Liver (tissue), 9 donors: ENCODE results near the gene MTPN. TPM values are rescaled to one million over a fixed set of nuclear protein-coding genes. Genes with fewer than 3 reads are reported as not detected.

ENCODE experiments used
- DNase-seq: peaks from one replicate; pipeline ENCODE4 v3.0.0-alpha.2; 2017; ENCODE audit warnings: low spot score
- H3K27ac ChIP-seq, 2 donors: one replicate each; pipeline ENCODE4 v1.7.0; 2013; ENCODE audit warnings: inconsistent platforms in 2 of 2, low read length in 2 of 2, control low read depth in 1 of 2, low read depth in 1 of 2, mild to moderate bottlenecking in 1 of 2
- H3K27me3 ChIP-seq, 4 donors: one replicate each; pipeline versions ENCODE4 v1.6.1 to v1.7.0; 2013; ENCODE audit warnings: low read length in 3 of 4, inconsistent platforms in 1 of 4, mild to moderate bottlenecking in 1 of 4, moderate library complexity in 1 of 4; ENCODE audit not compliant: control insufficient read depth in 4 of 4, insufficient read depth in 4 of 4
- H3K36me3 ChIP-seq, 4 donors: one replicate each; pipeline versions ENCODE4 v1.6.1 to v1.7.0; 2013; ENCODE audit warnings: low read length in 3 of 4, mild to moderate bottlenecking in 3 of 4, low read depth in 1 of 4, moderate library complexity in 1 of 4; ENCODE audit not compliant: control insufficient read depth in 4 of 4, insufficient read depth in 3 of 4
- H3K4me1 ChIP-seq, 4 donors: one replicate each; pipeline versions ENCODE4 v1.6.1 to v1.7.0; 2013; ENCODE audit warnings: low read length in 3 of 4, mild to moderate bottlenecking in 3 of 4, moderate library complexity in 1 of 4; ENCODE audit not compliant: control insufficient read depth in 4 of 4, insufficient read depth in 4 of 4
- H3K4me3 ChIP-seq, 3 donors: one replicate each; pipeline versions ENCODE4 v1.6.1 to v1.7.0; 2013; ENCODE audit warnings: low read length in 3 of 3, control low read depth in 1 of 3, low read depth in 1 of 3, mild to moderate bottlenecking in 1 of 3
- H3K9ac ChIP-seq, 2 donors: one replicate each; pipeline ENCODE4 v1.7.0; 2013; ENCODE audit warnings: low read length in 2 of 2, mild to moderate bottlenecking in 2 of 2, moderate library complexity in 2 of 2, control low read depth in 1 of 2, low read depth in 1 of 2
- H3K9me3 ChIP-seq, 4 donors: one replicate each; pipeline versions ENCODE4 v1.6.1 to v1.7.0; 2013; ENCODE audit warnings: low read length in 3 of 4; ENCODE audit not compliant: control insufficient read depth in 4 of 4
- EGR1 ChIP-seq, 2 donors: IDR thresholded peaks; 2 replicates each; pipeline ENCODE4 v1.6.1; 2016 to 2018; ENCODE audit warnings: antibody characterized with exemption in 2 of 2, low read depth in 2 of 2
- FOXA1 ChIP-seq: IDR thresholded peaks from 2 replicates; pipeline ENCODE4 v1.6.1; 2016; ENCODE audit warnings: antibody characterized with exemption
- FOXA2 ChIP-seq: IDR thresholded peaks from 2 replicates; pipeline ENCODE4 v1.6.1; 2016; ENCODE audit warnings: antibody characterized with exemption
- GABPA ChIP-seq, 2 donors: IDR thresholded peaks in 1 of 2; conservative IDR thresholded peaks in 1 of 2; 2 replicates each; pipeline ENCODE4 v1.6.1; 2016; ENCODE audit warnings: antibody characterized with exemption in 2 of 2, mild to moderate bottlenecking in 1 of 2, moderate library complexity in 1 of 2
- HNF4A ChIP-seq, 2 donors: conservative IDR thresholded peaks; 2 replicates each; pipeline ENCODE4 v1.6.1; 2016; ENCODE audit warnings: antibody characterized with exemption in 2 of 2, mild to moderate bottlenecking in 2 of 2
- HNF4G ChIP-seq: IDR thresholded peaks from 2 replicates; pipeline ENCODE4 v1.6.1; 2016; ENCODE audit warnings: antibody characterized with exemption
- JUND ChIP-seq, 2 donors: IDR thresholded peaks; 2 replicates each; pipeline ENCODE4 v1.6.1; 2016; ENCODE audit warnings: antibody characterized with exemption in 2 of 2
- NR2F2 ChIP-seq: IDR thresholded peaks from 2 replicates; pipeline ENCODE4 v1.6.1; 2016; ENCODE audit warnings: antibody characterized with exemption
- RAD21 ChIP-seq, 2 donors: IDR thresholded peaks; 2 replicates each; pipeline ENCODE4 v1.6.1; 2016; ENCODE audit warnings: antibody characterized with exemption in 2 of 2, mild to moderate bottlenecking in 2 of 2
- RXRA ChIP-seq, 2 donors: IDR thresholded peaks; 2 replicates each; pipeline ENCODE4 v1.6.1; 2017 to 2018; ENCODE audit warnings: antibody characterized with exemption in 2 of 2, mild to moderate bottlenecking in 1 of 2
- SP1 ChIP-seq: IDR thresholded peaks from 2 replicates; pipeline ENCODE4 v1.6.1; 2018; ENCODE audit warnings: antibody characterized with exemption, mild to moderate bottlenecking
- TAF1 ChIP-seq: conservative IDR thresholded peaks from 2 replicates; pipeline ENCODE4 v1.6.1; 2016; ENCODE audit warnings: antibody characterized with exemption, mild to moderate bottlenecking
- YY1 ChIP-seq: IDR thresholded peaks from 2 replicates; pipeline ENCODE4 v1.6.1; 2016; ENCODE audit warnings: antibody characterized with exemption, mild to moderate bottlenecking
- WGBS: extraction: QIAGEN DNeasy Blood & Tissue Kit; methylation state at CpG from one replicate; pipeline ENCODE4 v1.1.7; 2013; 5-methylcytosine and 5-hydroxymethylcytosine counted together
- polyA plus RNA-seq, 2 donors: library from polyadenylated mRNA; stranded (reverse) in 1 of 2; unstranded in 1 of 2; fragments of 200-250 nt in 1 of 2; fragments of >200 nt in 1 of 2; fragmentation: Nextera tagmentation in 1 of 2; extraction: Ambion mirVana in 1 of 2; gene quantifications; one replicate each; pipeline versions ENCODE4 v1.2.1 to v1.2.3, GENCODE V29; 2013 to 2015
- total RNA-seq, 2 donors: library from RNA; depleted of rRNA; stranded (reverse); fragments of >200 nt; gene quantifications; one replicate each; pipeline ENCODE4 v1.2.3, GENCODE V29; 2014
- TF ChIP-seq, protein P1 (sequence below): IDR thresholded peaks from 2 replicates; pipeline ENCODE4 v1.6.1; 2016; ENCODE audit warnings: antibody characterized with exemption
- TF ChIP-seq, protein P2 (sequence below): IDR thresholded peaks from 2 replicates; pipeline ENCODE4 v1.6.1; 2016; ENCODE audit warnings: antibody characterized with exemption
- TF ChIP-seq, protein P3 (sequence below): IDR thresholded peaks from 2 replicates; pipeline ENCODE4 v1.6.1; 2016; ENCODE audit warnings: antibody characterized with exemption, mild to moderate bottlenecking
- TF ChIP-seq, protein P4 (sequence below): fragments of 150-350 bp; IDR thresholded peaks from 2 replicates; pipeline ENCODE4 v1.5.1; 2017; ENCODE audit warnings: improper control_type of control experiment, low read depth, low read length; ENCODE audit not compliant: missing input control
- donor health status: healthy.
- donor health status: healthy.
- donor health status: healthy.
- donor health status: healthy.
- donor health status: healthy.

The MTPN gene
- total and polyA plus RNA-seq, 4 donors: 24.8 to 88.3 (median 32.8) TPM

DNA sequence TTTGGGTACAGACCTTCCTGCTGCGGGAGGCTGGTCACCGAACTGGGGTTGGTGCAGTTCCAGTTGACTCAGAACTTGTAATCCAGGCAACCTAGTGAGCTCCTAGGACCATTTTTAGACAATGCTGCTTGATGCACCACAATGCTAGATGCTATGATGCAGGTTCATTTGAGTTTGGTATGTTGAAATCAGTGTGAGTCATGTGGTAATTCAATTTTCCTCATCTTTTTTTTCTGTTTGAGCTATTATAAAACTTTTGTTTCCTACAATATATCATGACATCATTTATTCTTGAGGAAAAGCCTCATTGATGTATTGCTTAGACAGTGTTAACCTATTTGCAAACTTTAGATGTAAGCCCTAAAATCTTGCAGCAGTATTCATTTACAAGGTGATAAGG, 40.9 kb upstream of the MTPN start:
- Histone ChIP-seq H3K9ac (no peak overlapping the region), H3K27ac (no peak overlapping the region), H3K9me3 (no peaks in the 10 kb centered on the region), H3K36me3 (no peaks in the 10 kb centered on the region), H3K27me3 (peaks cover 0 to 5% (median 1%) of the 10 kb centered on the region in 4 donors), H3K4me1 (no peaks in the 10 kb centered on the region), H3K4me3 (no peak overlapping the region)
- 87% methylated on average over 2 of the region's 2 CpGs for WGBS
- no peak for DNase-seq
- TF ChIP-seq, protein P1, sequence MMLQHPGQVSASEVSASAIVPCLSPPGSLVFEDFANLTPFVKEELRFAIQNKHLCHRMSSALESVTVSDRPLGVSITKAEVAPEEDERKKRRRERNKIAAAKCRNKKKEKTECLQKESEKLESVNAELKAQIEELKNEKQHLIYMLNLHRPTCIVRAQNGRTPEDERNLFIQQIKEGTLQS: no peak
- no peak for TF ChIP-seq SP1

DNA sequence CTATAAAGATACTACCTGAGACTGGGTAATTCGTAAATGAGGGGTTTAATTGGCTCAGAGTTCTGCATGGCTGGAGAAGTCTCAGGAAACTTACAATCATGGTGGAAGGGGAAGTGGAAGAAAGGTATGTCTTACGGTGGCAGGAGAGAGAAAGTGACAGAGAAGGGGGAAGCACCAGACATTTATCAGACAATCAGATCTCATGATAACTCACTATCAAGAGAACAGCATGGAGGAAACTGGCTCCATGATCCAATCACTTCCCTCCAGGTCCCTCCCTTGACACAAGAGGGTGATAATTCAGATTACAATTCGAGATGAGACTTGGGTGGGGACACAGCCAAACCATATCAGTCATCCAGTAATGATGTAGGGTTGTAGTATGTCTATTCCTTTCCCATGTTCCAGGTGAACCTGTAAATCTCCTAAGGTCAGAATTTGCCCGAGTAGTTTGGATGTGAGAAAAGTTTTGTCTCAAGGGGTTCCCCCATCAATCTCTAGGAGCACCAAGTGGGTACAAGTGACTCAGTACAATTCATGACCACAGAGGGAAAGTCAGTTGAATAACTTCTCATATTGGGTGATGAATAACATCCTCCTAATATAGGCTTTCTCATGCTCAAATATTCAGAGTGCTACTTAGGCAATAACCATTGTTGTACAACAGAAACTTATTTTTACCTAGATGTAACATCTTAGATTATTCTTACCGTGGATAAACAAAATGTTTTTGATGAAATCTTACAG, 39.7 kb upstream of the MTPN start:
- DNase-seq: no peak
- TF ChIP-seq RAD21 (IDR thresholded peaks at IDR 0.05): no peak
- TF ChIP-seq GABPA (IDR thresholded peaks at IDR 0.05 in 1 of 2, conservative IDR thresholded peaks at IDR 0.05 in 1 of 2): no peak
- no peak for TF ChIP-seq NR2F2
- Histone ChIP-seq H3K27ac (no peak overlapping the region), H3K9me3 (no peaks in the 10 kb centered on the region), H3K4me1 (no peaks in the 10 kb centered on the region), H3K4me3 (no peak overlapping the region), H3K9ac (no peak overlapping the region), H3K36me3 (no peaks in the 10 kb centered on the region), H3K27me3 (peaks cover 0 to 5% (median 1%) of the 10 kb centered on the region in 4 donors)
- WGBS: 61% methylated on average over 5 of the region's 5 CpGs

DNA sequence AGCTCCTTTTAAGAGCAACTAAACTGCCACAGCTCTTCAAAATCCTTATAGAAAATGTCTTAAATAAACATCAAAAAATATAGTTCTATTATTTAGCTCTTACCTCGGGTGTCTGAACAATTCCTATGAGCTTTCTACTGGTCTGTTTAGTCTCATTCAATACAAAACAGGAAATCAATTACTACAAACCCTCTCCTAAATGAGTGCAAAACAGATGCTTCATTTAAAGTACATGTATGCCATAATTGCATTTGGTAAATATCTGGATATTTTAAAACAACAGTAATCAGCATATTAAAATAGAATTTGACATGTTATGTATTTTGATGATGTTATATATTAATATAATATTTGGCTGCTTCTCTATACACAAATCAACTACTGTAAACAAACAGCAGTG, 38.5 kb upstream of the MTPN start:
- no peaks in the 10 kb centered on the region for H3K4me1 ChIP-seq
- H3K4me3 ChIP-seq: no peak overlapping the region
- 24% methylated on average over 1 of the region's 1 CpG for WGBS
- no peak overlapping the region for H3K9ac ChIP-seq
- no peak overlapping the region for H3K27ac ChIP-seq
- peaks cover 0 to 5% (median 1%) of the 10 kb centered on the region in 4 donors for H3K27me3 ChIP-seq
- no peaks in the 10 kb centered on the region for H3K36me3 ChIP-seq
- DNase-seq: no peak
- H3K9me3 ChIP-seq: no peaks in the 10 kb centered on the region
- TF ChIP-seq FOXA2 (no peak), SP1 (no peak), GABPA (IDR thresholded peaks at IDR 0.05 in 1 of 2, conservative IDR thresholded peaks at IDR 0.05 in 1 of 2) (no peak), TAF1 (no peak), RAD21 (IDR thresholded peaks at IDR 0.05) (no peak), EGR1 (IDR thresholded peaks at IDR 0.05; ENCODE audit: low read depth in 2 of 2) (no peak), HNF4A (conservative IDR thresholded peaks at IDR 0.05) (no peak), FOXA1 (no peak), HNF4G (no peak), JUND (IDR thresholded peaks at IDR 0.05) (no peak), RXRA (IDR thresholded peaks at IDR 0.05) (no peak), NR2F2 (no peak), YY1 (no peak)
- TF ChIP-seq, protein P2, sequence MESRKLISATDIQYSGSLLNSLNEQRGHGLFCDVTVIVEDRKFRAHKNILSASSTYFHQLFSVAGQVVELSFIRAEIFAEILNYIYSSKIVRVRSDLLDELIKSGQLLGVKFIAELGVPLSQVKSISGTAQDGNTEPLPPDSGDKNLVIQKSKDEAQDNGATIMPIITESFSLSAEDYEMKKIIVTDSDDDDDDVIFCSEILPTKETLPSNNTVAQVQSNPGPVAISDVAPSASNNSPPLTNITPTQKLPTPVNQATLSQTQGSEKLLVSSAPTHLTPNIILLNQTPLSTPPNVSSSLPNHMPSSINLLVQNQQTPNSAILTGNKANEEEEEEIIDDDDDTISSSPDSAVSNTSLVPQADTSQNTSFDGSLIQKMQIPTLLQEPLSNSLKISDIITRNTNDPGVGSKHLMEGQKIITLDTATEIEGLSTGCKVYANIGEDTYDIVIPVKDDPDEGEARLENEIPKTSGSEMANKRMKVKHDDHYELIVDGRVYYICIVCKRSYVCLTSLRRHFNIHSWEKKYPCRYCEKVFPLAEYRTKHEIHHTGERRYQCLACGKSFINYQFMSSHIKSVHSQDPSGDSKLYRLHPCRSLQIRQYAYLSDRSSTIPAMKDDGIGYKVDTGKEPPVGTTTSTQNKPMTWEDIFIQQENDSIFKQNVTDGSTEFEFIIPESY: no peak
- TF ChIP-seq, protein P3, sequence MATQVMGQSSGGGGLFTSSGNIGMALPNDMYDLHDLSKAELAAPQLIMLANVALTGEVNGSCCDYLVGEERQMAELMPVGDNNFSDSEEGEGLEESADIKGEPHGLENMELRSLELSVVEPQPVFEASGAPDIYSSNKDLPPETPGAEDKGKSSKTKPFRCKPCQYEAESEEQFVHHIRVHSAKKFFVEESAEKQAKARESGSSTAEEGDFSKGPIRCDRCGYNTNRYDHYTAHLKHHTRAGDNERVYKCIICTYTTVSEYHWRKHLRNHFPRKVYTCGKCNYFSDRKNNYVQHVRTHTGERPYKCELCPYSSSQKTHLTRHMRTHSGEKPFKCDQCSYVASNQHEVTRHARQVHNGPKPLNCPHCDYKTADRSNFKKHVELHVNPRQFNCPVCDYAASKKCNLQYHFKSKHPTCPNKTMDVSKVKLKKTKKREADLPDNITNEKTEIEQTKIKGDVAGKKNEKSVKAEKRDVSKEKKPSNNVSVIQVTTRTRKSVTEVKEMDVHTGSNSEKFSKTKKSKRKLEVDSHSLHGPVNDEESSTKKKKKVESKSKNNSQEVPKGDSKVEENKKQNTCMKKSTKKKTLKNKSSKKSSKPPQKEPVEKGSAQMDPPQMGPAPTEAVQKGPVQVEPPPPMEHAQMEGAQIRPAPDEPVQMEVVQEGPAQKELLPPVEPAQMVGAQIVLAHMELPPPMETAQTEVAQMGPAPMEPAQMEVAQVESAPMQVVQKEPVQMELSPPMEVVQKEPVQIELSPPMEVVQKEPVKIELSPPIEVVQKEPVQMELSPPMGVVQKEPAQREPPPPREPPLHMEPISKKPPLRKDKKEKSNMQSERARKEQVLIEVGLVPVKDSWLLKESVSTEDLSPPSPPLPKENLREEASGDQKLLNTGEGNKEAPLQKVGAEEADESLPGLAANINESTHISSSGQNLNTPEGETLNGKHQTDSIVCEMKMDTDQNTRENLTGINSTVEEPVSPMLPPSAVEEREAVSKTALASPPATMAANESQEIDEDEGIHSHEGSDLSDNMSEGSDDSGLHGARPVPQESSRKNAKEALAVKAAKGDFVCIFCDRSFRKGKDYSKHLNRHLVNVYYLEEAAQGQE: no peak
- TF ChIP-seq, protein P4, sequence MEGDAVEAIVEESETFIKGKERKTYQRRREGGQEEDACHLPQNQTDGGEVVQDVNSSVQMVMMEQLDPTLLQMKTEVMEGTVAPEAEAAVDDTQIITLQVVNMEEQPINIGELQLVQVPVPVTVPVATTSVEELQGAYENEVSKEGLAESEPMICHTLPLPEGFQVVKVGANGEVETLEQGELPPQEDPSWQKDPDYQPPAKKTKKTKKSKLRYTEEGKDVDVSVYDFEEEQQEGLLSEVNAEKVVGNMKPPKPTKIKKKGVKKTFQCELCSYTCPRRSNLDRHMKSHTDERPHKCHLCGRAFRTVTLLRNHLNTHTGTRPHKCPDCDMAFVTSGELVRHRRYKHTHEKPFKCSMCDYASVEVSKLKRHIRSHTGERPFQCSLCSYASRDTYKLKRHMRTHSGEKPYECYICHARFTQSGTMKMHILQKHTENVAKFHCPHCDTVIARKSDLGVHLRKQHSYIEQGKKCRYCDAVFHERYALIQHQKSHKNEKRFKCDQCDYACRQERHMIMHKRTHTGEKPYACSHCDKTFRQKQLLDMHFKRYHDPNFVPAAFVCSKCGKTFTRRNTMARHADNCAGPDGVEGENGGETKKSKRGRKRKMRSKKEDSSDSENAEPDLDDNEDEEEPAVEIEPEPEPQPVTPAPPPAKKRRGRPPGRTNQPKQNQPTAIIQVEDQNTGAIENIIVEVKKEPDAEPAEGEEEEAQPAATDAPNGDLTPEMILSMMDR: no peak
- TF ChIP-seq, protein P1: no peak
